ENCODE results near the gene LIMS2.

DNA sequence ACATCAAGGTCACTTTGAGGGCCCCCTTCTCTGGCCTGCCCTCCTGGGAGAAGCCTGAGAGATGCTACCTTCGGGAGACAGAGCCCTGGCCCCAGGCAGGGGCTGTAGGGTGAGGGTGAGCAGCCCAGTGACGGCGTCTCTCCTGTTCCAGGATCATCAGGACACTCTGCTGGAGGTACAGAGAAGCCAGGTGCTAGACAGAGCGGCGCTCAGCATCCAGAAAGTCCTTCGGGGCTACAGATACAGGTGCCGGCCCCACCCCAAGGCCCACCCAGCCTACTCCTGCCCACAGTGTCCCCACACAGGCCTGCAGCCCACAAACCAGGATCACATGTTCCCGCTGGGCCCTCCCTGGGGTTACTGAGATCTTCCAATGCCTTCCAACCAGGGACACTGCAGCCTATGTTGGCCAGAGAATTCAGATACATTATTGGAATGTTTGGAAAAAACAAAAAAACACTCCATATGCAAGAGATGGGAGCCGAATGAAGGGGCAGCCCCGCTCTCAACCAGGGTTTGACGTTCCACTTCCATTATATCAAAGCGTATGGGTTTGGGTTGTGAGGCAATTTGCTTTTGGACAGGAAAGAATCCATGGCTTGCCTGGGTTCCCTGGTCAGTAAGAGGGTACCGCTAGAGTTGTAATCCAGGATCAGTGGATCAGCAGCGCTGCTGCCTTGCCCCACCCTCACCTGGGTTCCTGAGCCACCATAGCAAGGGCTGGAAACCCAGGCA, 78.9 kb downstream of the LIMS2 start:
- no peak for TF ChIP-seq CTCF (conservative IDR thresholded peaks at IDR 0.05; ENCODE audit: low read depth in 2 of 2)
- no peak for TF ChIP-seq EZH2 (IDR thresholded peaks at IDR 0.05; ENCODE audit: low read depth, unreplicated experiment)
- no peak for TF ChIP-seq NANOG (IDR thresholded peaks at IDR 0.05; ENCODE audit: borderline replicate concordance)
